MM.1S (cell line): ENCODE results near the gene TMEM119.
A peak's percentile ranks its signal among the peaks of the same experiment; 100 is the strongest.

ENCODE experiments used
- CTCF ChIP-seq: fragments of 300-600 bp; sonication (generic); IDR thresholded peaks from 2 replicates; pipeline ENCODE4 v1.5.1; 2016; ENCODE audit warnings: antibody characterized with exemption, low read length, mixed read lengths
- EZH2 ChIP-seq: fragments of 300-600 bp; sonication (generic); optimal IDR thresholded peaks from 2 replicates; pipeline ENCODE3; 2017; ENCODE audit warnings: low read depth, mild to moderate bottlenecking, antibody characterized with exemption, low read length, mixed read lengths

- peak; percentile 56 for TF ChIP-seq CTCF
- TF ChIP-seq EZH2: no peak
Measured at GRCh38 chr12:108570743-108571608, 26.9 kb downstream of the TMEM119 start.
